Spleen (tissue), 7 donors: Measurements from ENCODE around the gene WDR33.

Experiments used
- POLR2A ChIP-seq, 3 donors: fragments of 450-650 bp; IDR thresholded peaks; one replicate each; pipeline ENCODE4 v1.5.1; 2017; ENCODE audit warnings: antibody characterized with exemption in 3 of 3, mild to moderate bottlenecking in 1 of 3
- TF ChIP-seq, protein P1 (sequence below), 11 experiments: fragments of 200-600 bp in 7 of 11; fragments of 450-650 bp in 4 of 11; sonication (generic) in 4 of 11; IDR thresholded peaks in 8 of 11; conservative IDR thresholded peaks in 3 of 11; 1 replicate in 7 of 11; 2 replicates in 4 of 11; pipeline versions ENCODE4 v1.4.0 to v1.8.0; 2016 to 2021; ENCODE audit warnings: antibody characterized with exemption in 11 of 11, inconsistent platforms in 4 of 11, mild to moderate bottlenecking in 1 of 11
- donor health status: DM: no; HTN: no; CAD: no; lungs with moderate emphysema.
- donor health status: DM: no; HTN: no; CAD: no.
- donor health status: DM: no; HTN: no; CAD: no.

- TF ChIP-seq, protein P1, sequence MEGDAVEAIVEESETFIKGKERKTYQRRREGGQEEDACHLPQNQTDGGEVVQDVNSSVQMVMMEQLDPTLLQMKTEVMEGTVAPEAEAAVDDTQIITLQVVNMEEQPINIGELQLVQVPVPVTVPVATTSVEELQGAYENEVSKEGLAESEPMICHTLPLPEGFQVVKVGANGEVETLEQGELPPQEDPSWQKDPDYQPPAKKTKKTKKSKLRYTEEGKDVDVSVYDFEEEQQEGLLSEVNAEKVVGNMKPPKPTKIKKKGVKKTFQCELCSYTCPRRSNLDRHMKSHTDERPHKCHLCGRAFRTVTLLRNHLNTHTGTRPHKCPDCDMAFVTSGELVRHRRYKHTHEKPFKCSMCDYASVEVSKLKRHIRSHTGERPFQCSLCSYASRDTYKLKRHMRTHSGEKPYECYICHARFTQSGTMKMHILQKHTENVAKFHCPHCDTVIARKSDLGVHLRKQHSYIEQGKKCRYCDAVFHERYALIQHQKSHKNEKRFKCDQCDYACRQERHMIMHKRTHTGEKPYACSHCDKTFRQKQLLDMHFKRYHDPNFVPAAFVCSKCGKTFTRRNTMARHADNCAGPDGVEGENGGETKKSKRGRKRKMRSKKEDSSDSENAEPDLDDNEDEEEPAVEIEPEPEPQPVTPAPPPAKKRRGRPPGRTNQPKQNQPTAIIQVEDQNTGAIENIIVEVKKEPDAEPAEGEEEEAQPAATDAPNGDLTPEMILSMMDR (IDR thresholded peaks at IDR 0.05 in 8 of 11, conservative IDR thresholded peaks at IDR 0.05 in 3 of 11) = no peak
- TF ChIP-seq POLR2A (IDR thresholded peaks at IDR 0.05) = no peak
Observed at GRCh38 chr2:127783101-127783500, 27.9 kb downstream of the WDR33 start.
